LNCaP clone FGC (cell line): ENCODE results near the gene NFX1.
"Not testable (repeated sequence)": the region's sequence is repeated elsewhere in the genome, so short reads cannot be mapped to it uniquely, and the experiment has no call there.

Experiments
- DNase-seq: peaks from one replicate; pipeline ENCODE4 v3.0.0-alpha.2; 2011; ENCODE audit warnings: low read depth
- H3K4me3 ChIP-seq: 2 replicates; pipeline ENCODE4 v1.5.1; 2011; ENCODE audit warnings: mild to moderate bottlenecking, low read depth, low read length, control low read depth
- TF ChIP-seq, protein P1 (sequence below): IDR thresholded peaks from 2 replicates; pipeline ENCODE4 v1.5.1; 2012; ENCODE audit warnings: mild to moderate bottlenecking; ENCODE audit not compliant: control insufficient read depth, insufficient read depth; ENCODE audit errors: extremely low read depth

NFX1 gene

DNA sequence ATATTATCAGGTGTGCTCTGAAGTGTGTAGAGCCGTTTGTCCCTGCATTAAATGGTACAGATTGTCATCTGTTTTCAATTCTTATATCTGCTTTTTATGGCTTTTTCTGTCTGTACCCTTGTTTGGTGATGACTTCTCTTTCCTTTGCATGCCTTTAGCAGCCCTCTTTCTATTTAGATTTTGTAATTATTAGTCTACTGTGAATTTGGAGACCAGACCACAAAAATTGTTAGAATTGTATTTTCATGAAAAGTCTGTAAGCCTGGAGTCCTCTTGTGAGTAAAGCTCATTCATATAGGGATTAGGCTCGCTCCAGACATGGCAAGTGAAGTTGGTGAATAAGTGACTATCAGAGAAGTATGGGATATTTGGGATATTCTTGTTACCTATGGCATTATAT lies 41.7 kb downstream of the NFX1 start:
- DNase-seq = no peak
- no peak overlapping the region for H3K4me3 ChIP-seq
- TF ChIP-seq, protein P1, sequence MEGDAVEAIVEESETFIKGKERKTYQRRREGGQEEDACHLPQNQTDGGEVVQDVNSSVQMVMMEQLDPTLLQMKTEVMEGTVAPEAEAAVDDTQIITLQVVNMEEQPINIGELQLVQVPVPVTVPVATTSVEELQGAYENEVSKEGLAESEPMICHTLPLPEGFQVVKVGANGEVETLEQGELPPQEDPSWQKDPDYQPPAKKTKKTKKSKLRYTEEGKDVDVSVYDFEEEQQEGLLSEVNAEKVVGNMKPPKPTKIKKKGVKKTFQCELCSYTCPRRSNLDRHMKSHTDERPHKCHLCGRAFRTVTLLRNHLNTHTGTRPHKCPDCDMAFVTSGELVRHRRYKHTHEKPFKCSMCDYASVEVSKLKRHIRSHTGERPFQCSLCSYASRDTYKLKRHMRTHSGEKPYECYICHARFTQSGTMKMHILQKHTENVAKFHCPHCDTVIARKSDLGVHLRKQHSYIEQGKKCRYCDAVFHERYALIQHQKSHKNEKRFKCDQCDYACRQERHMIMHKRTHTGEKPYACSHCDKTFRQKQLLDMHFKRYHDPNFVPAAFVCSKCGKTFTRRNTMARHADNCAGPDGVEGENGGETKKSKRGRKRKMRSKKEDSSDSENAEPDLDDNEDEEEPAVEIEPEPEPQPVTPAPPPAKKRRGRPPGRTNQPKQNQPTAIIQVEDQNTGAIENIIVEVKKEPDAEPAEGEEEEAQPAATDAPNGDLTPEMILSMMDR = no peak

DNA sequence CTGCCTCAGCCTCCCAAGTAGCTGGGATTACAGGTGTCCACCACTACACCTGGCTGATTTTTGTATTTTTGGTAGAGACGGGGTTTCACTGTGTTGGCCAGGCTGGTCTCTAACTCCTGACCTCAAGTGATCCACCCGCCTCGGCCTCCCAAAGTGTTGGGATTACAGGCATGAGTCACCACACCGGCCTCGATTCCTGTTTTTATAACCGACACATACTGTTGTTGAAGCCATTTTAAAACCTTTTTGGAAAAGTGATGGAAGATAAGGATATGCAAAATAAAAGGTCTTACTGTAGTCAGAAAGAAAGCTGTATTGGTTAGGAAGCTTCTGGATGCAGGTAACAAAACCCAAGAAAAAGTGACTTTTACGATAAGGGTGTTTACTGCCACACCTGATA lies 42.6 kb downstream of the NFX1 start:
- not testable (repeated sequence) for DNase-seq, H3K4me3 ChIP-seq

DNA sequence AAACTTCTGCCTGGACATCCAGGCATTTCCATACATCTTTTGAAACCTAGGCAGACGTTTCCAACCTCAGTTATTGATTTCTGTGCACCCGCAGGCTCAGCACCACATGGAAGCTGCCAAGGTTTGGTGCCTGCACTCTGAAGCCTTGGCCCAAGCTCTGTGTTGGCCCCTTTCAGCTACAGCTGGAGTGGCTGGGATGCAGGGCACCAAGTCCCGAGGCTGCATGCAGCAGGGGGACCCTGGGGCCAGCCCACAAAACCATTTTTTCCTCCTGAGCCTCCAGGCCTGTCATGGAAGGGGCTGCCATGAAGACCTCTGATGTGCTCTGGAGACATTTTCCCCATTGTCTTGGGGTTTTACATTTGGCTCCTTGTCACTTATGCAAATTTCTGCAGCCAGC lies 49.9 kb downstream of the NFX1 start:
- DNase-seq = no peak
- TF ChIP-seq, protein P1 = no peak
- no peak overlapping the region for H3K4me3 ChIP-seq

DNA sequence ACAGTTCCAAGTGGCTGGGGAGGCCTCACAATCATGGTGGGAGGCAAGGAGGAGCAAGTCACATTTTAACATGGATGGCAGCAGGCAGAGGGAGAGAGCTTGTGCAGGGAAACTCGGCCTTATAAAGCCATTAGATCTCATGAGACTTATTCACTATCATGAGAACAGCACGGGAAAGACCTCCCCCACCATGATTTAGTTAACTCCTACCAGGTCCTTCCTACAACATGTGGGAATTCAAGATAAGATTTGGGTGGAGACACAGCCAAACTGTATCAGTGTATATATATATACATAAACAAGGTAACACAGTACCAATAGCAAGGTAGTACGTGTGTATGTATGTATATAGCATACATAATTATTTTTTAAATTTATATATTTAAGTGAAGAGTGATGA lies 50.9 kb downstream of the NFX1 start:
- H3K4me3 ChIP-seq = no peak overlapping the region
- no peak for DNase-seq

DNA sequence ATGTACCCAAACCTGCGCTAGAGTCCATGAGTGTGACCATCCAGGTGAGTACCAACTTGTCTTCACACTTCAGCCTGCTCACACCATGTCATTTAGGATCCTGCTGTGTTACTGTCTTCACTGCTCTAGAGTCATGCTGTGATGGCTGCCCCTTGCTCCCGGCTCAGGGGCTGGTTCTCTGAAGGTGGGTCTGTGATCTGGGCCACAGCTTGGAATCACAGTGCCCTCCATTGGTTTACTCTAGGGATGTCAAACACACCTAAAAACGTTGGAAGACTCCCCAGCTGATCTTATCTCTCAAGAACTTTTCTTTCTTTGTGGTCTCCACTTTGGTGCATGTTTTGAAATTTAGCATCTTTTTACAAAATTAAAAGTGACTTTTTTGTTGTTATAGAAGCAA lies 53.8 kb downstream of the NFX1 start:
- TF ChIP-seq, protein P1 = no peak
- no peak overlapping the region for H3K4me3 ChIP-seq
- DNase-seq = no peak

More for the DNA sequence above, 50.9 kb downstream of the NFX1 start:
- TF ChIP-seq, protein P1 = no peak

DNA sequence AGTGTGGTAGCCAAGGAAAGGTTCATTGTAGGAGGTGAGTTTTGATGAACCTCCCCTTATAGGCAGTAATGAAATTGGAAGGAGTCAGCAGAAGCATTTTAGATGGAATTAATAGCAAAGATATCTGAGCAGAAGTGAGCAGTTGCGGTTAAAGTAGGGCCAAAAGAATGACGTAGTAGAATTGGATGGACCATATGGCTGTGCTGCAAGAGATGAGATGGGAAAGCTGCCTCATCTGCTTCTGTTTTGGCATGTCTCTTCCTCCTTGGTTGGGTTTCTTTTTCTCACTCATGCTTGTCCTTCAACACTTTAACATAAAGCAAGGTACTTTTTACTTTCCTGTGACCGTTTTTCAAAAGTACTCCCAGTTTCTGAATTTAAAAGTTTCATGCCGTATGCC lies 56.2 kb downstream of the NFX1 start:
- DNase-seq = no peak
- TF ChIP-seq, protein P1 = no peak
- no peak overlapping the region for H3K4me3 ChIP-seq

DNA sequence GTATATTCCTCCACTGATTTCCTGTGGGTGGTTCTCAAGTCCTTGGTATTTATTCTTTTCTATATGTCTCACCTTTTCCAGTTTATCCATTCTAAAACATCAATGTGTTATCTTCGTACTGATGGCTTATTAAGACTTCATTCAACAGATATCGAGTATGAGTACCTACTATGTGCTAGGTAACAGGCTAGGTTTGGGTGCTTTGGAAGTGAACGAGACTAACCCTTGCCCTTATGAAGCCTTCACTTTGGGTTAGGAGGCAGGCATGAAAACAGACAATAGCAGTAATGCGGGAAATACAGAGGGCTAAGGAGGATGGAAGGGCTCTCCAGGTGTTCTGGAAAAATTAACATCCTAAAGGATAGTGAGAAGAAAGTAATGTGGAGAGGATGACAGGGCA lies 58.7 kb downstream of the NFX1 start:
- TF ChIP-seq, protein P1 = no peak
- no peak overlapping the region for H3K4me3 ChIP-seq
- DNase-seq = no peak

DNA sequence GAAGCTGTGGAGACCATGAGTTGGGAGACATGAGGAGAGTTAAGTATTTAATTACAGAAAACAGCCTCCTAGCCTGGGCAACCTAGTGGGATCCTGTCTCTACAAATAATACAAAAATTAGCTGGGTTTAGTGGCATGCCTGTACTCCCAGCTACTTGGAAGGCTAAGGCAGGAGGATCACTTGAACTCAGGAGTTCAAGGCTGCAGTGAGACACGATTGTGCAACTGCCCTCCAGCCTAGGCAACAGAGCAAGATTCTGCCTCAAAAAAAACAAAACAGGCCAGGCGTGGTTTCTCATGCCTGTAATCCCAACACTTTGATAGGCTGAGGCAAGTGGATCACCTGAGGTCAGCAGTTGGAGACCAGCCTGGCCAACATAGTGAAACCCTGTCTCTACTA lies 59.4 kb downstream of the NFX1 start:
- no peak overlapping the region for H3K4me3 ChIP-seq
- TF ChIP-seq, protein P1 = no peak
- no peak for DNase-seq
